Liver (tissue), 9 donors: ENCODE measurements around the gene SIRT1. TPM values are rescaled to one million over a fixed set of nuclear protein-coding genes. Genes with fewer than 3 reads are reported as not detected.
A peak's percentile ranks its signal among the peaks of the same experiment; 100 is the strongest.

ENCODE experiments used
- DNase-seq: peaks from one replicate; pipeline ENCODE4 v3.0.0-alpha.2; 2017; ENCODE audit warnings: low spot score
- H3K27ac ChIP-seq, 2 donors: one replicate each; pipeline ENCODE4 v1.7.0; 2013; ENCODE audit warnings: inconsistent platforms in 2 of 2, low read length in 2 of 2, control low read depth in 1 of 2, low read depth in 1 of 2, mild to moderate bottlenecking in 1 of 2
- H3K27me3 ChIP-seq, 4 donors: one replicate each; pipeline versions ENCODE4 v1.6.1 to v1.7.0; 2013; ENCODE audit warnings: low read length in 3 of 4, inconsistent platforms in 1 of 4, mild to moderate bottlenecking in 1 of 4, moderate library complexity in 1 of 4; ENCODE audit not compliant: control insufficient read depth in 4 of 4, insufficient read depth in 4 of 4
- H3K36me3 ChIP-seq, 4 donors: one replicate each; pipeline versions ENCODE4 v1.6.1 to v1.7.0; 2013; ENCODE audit warnings: low read length in 3 of 4, mild to moderate bottlenecking in 3 of 4, low read depth in 1 of 4, moderate library complexity in 1 of 4; ENCODE audit not compliant: control insufficient read depth in 4 of 4, insufficient read depth in 3 of 4
- H3K4me1 ChIP-seq, 4 donors: one replicate each; pipeline versions ENCODE4 v1.6.1 to v1.7.0; 2013; ENCODE audit warnings: low read length in 3 of 4, mild to moderate bottlenecking in 3 of 4, moderate library complexity in 1 of 4; ENCODE audit not compliant: control insufficient read depth in 4 of 4, insufficient read depth in 4 of 4
- H3K4me3 ChIP-seq, 3 donors: one replicate each; pipeline versions ENCODE4 v1.6.1 to v1.7.0; 2013; ENCODE audit warnings: low read length in 3 of 3, control low read depth in 1 of 3, low read depth in 1 of 3, mild to moderate bottlenecking in 1 of 3
- H3K9ac ChIP-seq, 2 donors: one replicate each; pipeline ENCODE4 v1.7.0; 2013; ENCODE audit warnings: low read length in 2 of 2, mild to moderate bottlenecking in 2 of 2, moderate library complexity in 2 of 2, control low read depth in 1 of 2, low read depth in 1 of 2
- H3K9me3 ChIP-seq, 4 donors: one replicate each; pipeline versions ENCODE4 v1.6.1 to v1.7.0; 2013; ENCODE audit warnings: low read length in 3 of 4; ENCODE audit not compliant: control insufficient read depth in 4 of 4
- ATF3 ChIP-seq: IDR thresholded peaks from 2 replicates; pipeline ENCODE4 v1.6.1; 2016; ENCODE audit warnings: antibody characterized with exemption
- CTCF ChIP-seq: fragments of 150-350 bp; IDR thresholded peaks from 2 replicates; pipeline ENCODE4 v1.5.1; 2017; ENCODE audit warnings: improper control_type of control experiment, low read depth, low read length; ENCODE audit not compliant: missing input control
- EGR1 ChIP-seq, 2 donors: IDR thresholded peaks; 2 replicates each; pipeline ENCODE4 v1.6.1; 2016 to 2018; ENCODE audit warnings: antibody characterized with exemption in 2 of 2, low read depth in 2 of 2
- FOXA1 ChIP-seq: IDR thresholded peaks from 2 replicates; pipeline ENCODE4 v1.6.1; 2016; ENCODE audit warnings: antibody characterized with exemption
- HNF4A ChIP-seq, 2 donors: conservative IDR thresholded peaks; 2 replicates each; pipeline ENCODE4 v1.6.1; 2016; ENCODE audit warnings: antibody characterized with exemption in 2 of 2, mild to moderate bottlenecking in 2 of 2
- HNF4G ChIP-seq: IDR thresholded peaks from 2 replicates; pipeline ENCODE4 v1.6.1; 2016; ENCODE audit warnings: antibody characterized with exemption
- JUND ChIP-seq, 2 donors: IDR thresholded peaks; 2 replicates each; pipeline ENCODE4 v1.6.1; 2016; ENCODE audit warnings: antibody characterized with exemption in 2 of 2
- MAX ChIP-seq: IDR thresholded peaks from 2 replicates; pipeline ENCODE4 v1.6.1; 2016; ENCODE audit warnings: antibody characterized with exemption
- NR2F2 ChIP-seq: IDR thresholded peaks from 2 replicates; pipeline ENCODE4 v1.6.1; 2016; ENCODE audit warnings: antibody characterized with exemption
- RAD21 ChIP-seq, 2 donors: IDR thresholded peaks; 2 replicates each; pipeline ENCODE4 v1.6.1; 2016; ENCODE audit warnings: antibody characterized with exemption in 2 of 2, mild to moderate bottlenecking in 2 of 2
- REST ChIP-seq: IDR thresholded peaks from 2 replicates; pipeline ENCODE4 v1.6.1; 2016; ENCODE audit warnings: antibody characterized with exemption, mild to moderate bottlenecking
- RXRA ChIP-seq, 2 donors: IDR thresholded peaks; 2 replicates each; pipeline ENCODE4 v1.6.1; 2017 to 2018; ENCODE audit warnings: antibody characterized with exemption in 2 of 2, mild to moderate bottlenecking in 1 of 2
- SP1 ChIP-seq: IDR thresholded peaks from 2 replicates; pipeline ENCODE4 v1.6.1; 2018; ENCODE audit warnings: antibody characterized with exemption, mild to moderate bottlenecking
- TAF1 ChIP-seq: conservative IDR thresholded peaks from 2 replicates; pipeline ENCODE4 v1.6.1; 2016; ENCODE audit warnings: antibody characterized with exemption, mild to moderate bottlenecking
- YY1 ChIP-seq: IDR thresholded peaks from 2 replicates; pipeline ENCODE4 v1.6.1; 2016; ENCODE audit warnings: antibody characterized with exemption, mild to moderate bottlenecking
- WGBS: extraction: QIAGEN DNeasy Blood & Tissue Kit; methylation state at CpG from one replicate; pipeline ENCODE4 v1.1.7; 2013; 5-methylcytosine and 5-hydroxymethylcytosine counted together
- polyA plus RNA-seq, 2 donors: library from polyadenylated mRNA; stranded (reverse) in 1 of 2; unstranded in 1 of 2; fragments of 200-250 nt in 1 of 2; fragments of >200 nt in 1 of 2; fragmentation: Nextera tagmentation in 1 of 2; extraction: Ambion mirVana in 1 of 2; gene quantifications; one replicate each; pipeline versions ENCODE4 v1.2.1 to v1.2.3, GENCODE V29; 2013 to 2015
- total RNA-seq, 2 donors: library from RNA; depleted of rRNA; stranded (reverse); fragments of >200 nt; gene quantifications; one replicate each; pipeline ENCODE4 v1.2.3, GENCODE V29; 2014
- donor health status: healthy.
- donor health status: healthy.
- donor health status: healthy.
- donor health status: healthy.
- donor health status: healthy.

The SIRT1 gene
- total and polyA plus RNA-seq, 4 donors: 3.0 to 14.8 (median 7.8) TPM

- Histone ChIP-seq H3K9me3 (no peaks in the 10 kb centered on the region), H3K9ac (no peak overlapping the region), H3K27me3 (no peaks in the 10 kb centered on the region), H3K4me1 (peaks cover 0 to 3% (median 2%) of the 10 kb centered on the region in 4 donors), H3K4me3 (no peak overlapping the region), H3K27ac (no peak overlapping the region), H3K36me3 (peaks cover 7 to 66% (median 46%) of the 10 kb centered on the region in 4 donors)
- no peak for DNase-seq
- 87% methylated on average over 2 of the region's 2 CpGs for WGBS
- TF ChIP-seq RXRA (IDR thresholded peaks at IDR 0.05) (no peak), REST (no peak), HNF4G (no peak), HNF4A (conservative IDR thresholded peaks at IDR 0.05) (no peak), ATF3 (no peak), TAF1 (no peak), FOXA1 (no peak), NR2F2 (no peak), RAD21 (IDR thresholded peaks at IDR 0.05) (no peak), MAX (no peak), JUND (IDR thresholded peaks at IDR 0.05) (no peak)
Observed at GRCh38 chr10:67912331-67912946, 28.0 kb downstream of the SIRT1 start.

GRCh38 chr10:67914777-67915340 lies 30.4 kb downstream of the SIRT1 start:
- peaks cover 4 to 48% (median 27%) of the 10 kb centered on the region in 4 donors for H3K36me3 ChIP-seq
- WGBS: 98% methylated on average over 8 of the region's 8 CpGs
- peaks cover 1 to 9% (median 3%) of the 10 kb centered on the region in 4 donors for H3K4me1 ChIP-seq
- H3K9ac ChIP-seq: no peak overlapping the region
- TF ChIP-seq ATF3 (no peak), EGR1 (IDR thresholded peaks at IDR 0.05; ENCODE audit: low read depth in 2 of 2) (no peak)
- H3K9me3 ChIP-seq: no peaks in the 10 kb centered on the region
- no peak for DNase-seq
- no peaks in the 10 kb centered on the region for H3K27me3 ChIP-seq
- H3K4me3 ChIP-seq: no peak overlapping the region
- H3K27ac ChIP-seq: no peak overlapping the region

GRCh38 chr10:67917169-67917568 lies 32.7 kb downstream of the SIRT1 start:
- Histone ChIP-seq H3K36me3 (peaks cover 0 to 29% (median 20%) of the 10 kb centered on the region in 4 donors), H3K4me1 (peaks cover 5 to 27% (median 18%) of the 10 kb centered on the region in 4 donors), H3K4me3 (no peak overlapping the region), H3K27me3 (no peaks in the 10 kb centered on the region), H3K27ac (no peak overlapping the region), H3K9me3 (no peaks in the 10 kb centered on the region), H3K9ac (no peak overlapping the region)
- DNase-seq: no peak
- 28% methylated on average over 2 of the region's 2 CpGs for WGBS
- TF ChIP-seq RAD21 (IDR thresholded peaks at IDR 0.05) (peak in 1 of 2 donors; percentile 16), REST (no peak), TAF1 (no peak), ATF3 (peak; percentile 43), MAX (peak; percentile 45), EGR1 (IDR thresholded peaks at IDR 0.05; ENCODE audit: low read depth in 2 of 2) (peak in 1 of 2 donors; percentile 22), SP1 (peak; percentile 31), YY1 (peak; percentile 63), HNF4G (no peak), RXRA (IDR thresholded peaks at IDR 0.05) (peak; percentile 37 to 79), CTCF (no peak), FOXA1 (no peak), NR2F2 (no peak)
